GM06990 (cell line): ENCODE data around the gene CFL1.
"Not testable (repeated sequence)": the region's sequence is repeated elsewhere in the genome, so short reads cannot be mapped to it uniquely, and the experiment has no call there.

ENCODE experiments used
- DNase-seq: peaks from one replicate; pipeline ENCODE4 v3.0.0-alpha.2; 2011; ENCODE audit not compliant: insufficient read length; ENCODE audit errors: extremely low read depth
- H3K27me3 ChIP-seq: replicated peaks from 2 replicates; pipeline ENCODE4 v1.6.0; 2011; ENCODE audit warnings: low read length; ENCODE audit not compliant: control insufficient read depth, insufficient read depth
- H3K36me3 ChIP-seq: 2 replicates; pipeline ENCODE4 v1.5.1; 2011; ENCODE audit warnings: low read length; ENCODE audit not compliant: control insufficient read depth, insufficient read depth
- H3K4me3 ChIP-seq: replicated peaks from 2 replicates; pipeline ENCODE4 v1.5.1; 2011; ENCODE audit warnings: low read depth, mild to moderate bottlenecking, control low read depth, low read length
- CTCF ChIP-seq: IDR thresholded peaks from 2 replicates; pipeline ENCODE4 v1.5.1; 2011; ENCODE audit warnings: low read length, control low read depth, mild to moderate bottlenecking, inconsistent platforms; ENCODE audit not compliant: insufficient read depth, poor library complexity, severe bottlenecking

CFL1 gene

GRCh38 chr11:65850217-65851082 lies 7.5 kb downstream of the CFL1 start:
- no peak overlapping the region for H3K4me3 ChIP-seq
- TF ChIP-seq CTCF: no peak
- DNase-seq: no peak
- H3K36me3 ChIP-seq: peaks cover 32% of the 10 kb centered on the region
- H3K27me3 ChIP-seq: no peaks in the 10 kb centered on the region

GRCh38 chr11:65849771-65850216 lies 8.2 kb downstream of the CFL1 start:
- peaks cover 26% of the 10 kb centered on the region for H3K36me3 ChIP-seq
- DNase-seq: no peak
- H3K4me3 ChIP-seq: no peak overlapping the region
- no peak for TF ChIP-seq CTCF
- H3K27me3 ChIP-seq: no peaks in the 10 kb centered on the region

- no peak for DNase-seq
- Histone ChIP-seq H3K4me3 (no peak overlapping the region), H3K36me3 (peaks cover 21% of the 10 kb centered on the region), H3K27me3 (no peaks in the 10 kb centered on the region)
- no peak for TF ChIP-seq CTCF
These were observed 8.6 kb downstream of the CFL1 start for GRCh38 chr11:65849366-65849765.

GRCh38 chr11:65848693-65849092 lies 9.3 kb downstream of the CFL1 start:
- not testable (repeated sequence) for H3K27me3 ChIP-seq, DNase-seq, H3K4me3 ChIP-seq
- peaks cover 19% of the 10 kb centered on the region for H3K36me3 ChIP-seq

- H3K36me3 ChIP-seq: peaks cover 10% of the 10 kb centered on the region
- no peak for TF ChIP-seq CTCF
- no peak for DNase-seq
- H3K4me3 ChIP-seq: no peak overlapping the region
- no peaks in the 10 kb centered on the region for H3K27me3 ChIP-seq
These were observed 10.2 kb downstream of the CFL1 start for GRCh38 chr11:65847746-65848145.

GRCh38 chr11:65844231-65844872 lies 13.6 kb downstream of the CFL1 start:
- H3K4me3 ChIP-seq: no peak overlapping the region
- no peak for DNase-seq
- H3K36me3 ChIP-seq: no peaks in the 10 kb centered on the region
- H3K27me3 ChIP-seq: no peaks in the 10 kb centered on the region
- TF ChIP-seq CTCF: no peak
